Endothelial cell of umbilical vein (primary cell): Measurements from ENCODE around the gene MYO16. TPM values are rescaled to one million over a fixed set of nuclear protein-coding genes. Genes with fewer than 3 reads are reported as not detected.

Experiments used
- BruUV-seq: library from RNA; stranded (reverse); fragments of 400-500 nt; replicated peaks from 2 replicates; lab custom pipeline; 2021; lab: Mats Ljungman, UMichigan
- CTCF ChIA-PET: fragments of 300-600, 350-600 bp; sonication (Branson Sonifier 250); formaldehyde crosslinking; loops from one replicate; lab custom pipeline; 2021; ENCODE audit warnings: antibody characterized with exemption, inconsistent platforms; lab: Charles Lee
- POLR2A ChIA-PET: fragments of 300-600, 350-600 bp; sonication (Branson Sonifier 250); formaldehyde crosslinking; loops from one replicate; lab custom pipeline; 2021; ENCODE audit warnings: antibody characterized with exemption, inconsistent platforms; lab: Charles Lee
- DNase-seq: peaks from one replicate; pipeline ENCODE4 v3.0.0-alpha.2; 2011; ENCODE audit warnings: low read depth, low spot score
- FAIRE-seq: peaks from 2 replicates; lab custom pipeline; 2011; peaks lifted over from hg19 to GRCh38; lab: Jason Lieb, UNC
- H2AFZ ChIP-seq: 2 replicates; pipeline ENCODE4 v1.6.0; 2012; ENCODE audit warnings: low read depth, low read length, control low read depth, inconsistent platforms
- H3K27ac ChIP-seq: 2 replicates; pipeline ENCODE4 v1.5.1; 2011; ENCODE audit warnings: low read depth, mild to moderate bottlenecking, control low read depth, low read length, moderate library complexity; ENCODE audit not compliant: insufficient read depth
- H3K27me3 ChIP-seq, 2 experiments: 2 replicates each; pipeline versions ENCODE4 v1.6.0 to v1.6.1; 2011; ENCODE audit warnings: low read length in 2 of 2, mixed read lengths in 1 of 2; ENCODE audit not compliant: control insufficient read depth in 2 of 2, insufficient read depth in 2 of 2
- H3K36me3 ChIP-seq, 2 experiments: 2 replicates in 1 of 2; 3 replicates in 1 of 2; pipeline ENCODE4 v1.5.1; 2011; ENCODE audit warnings: low read length in 2 of 2, mild to moderate bottlenecking in 1 of 2, moderate library complexity in 1 of 2; ENCODE audit not compliant: control insufficient read depth in 2 of 2, insufficient read depth in 2 of 2; ENCODE audit errors: extremely low read depth in 1 of 2
- H3K4me1 ChIP-seq: 3 replicates; pipeline ENCODE4 v1.5.1; 2011; ENCODE audit warnings: mild to moderate bottlenecking, low read length; ENCODE audit not compliant: control insufficient read depth, insufficient read depth; ENCODE audit errors: extremely low read depth
- H3K4me2 ChIP-seq: 2 replicates; pipeline ENCODE4 v1.6.1; 2011; ENCODE audit warnings: low read length, control low read depth, mixed read lengths; ENCODE audit not compliant: insufficient read depth
- H3K4me3 ChIP-seq, 3 experiments: fragments of 200-600 bp in 1 of 3; sonication (generic), shearing (Covaris generic) in 1 of 3; replicated peaks in 1 of 3; 2 replicates each; pipeline ENCODE4 v1.5.1; 2011 to 2016; ENCODE audit warnings: control low read depth in 3 of 3, low read length in 3 of 3, mild to moderate bottlenecking in 2 of 3, inconsistent platforms in 1 of 3, low read depth in 1 of 3, moderate library complexity in 1 of 3; ENCODE audit not compliant: insufficient read depth in 1 of 3
- H3K79me2 ChIP-seq: 2 replicates; pipeline ENCODE4 v1.6.0; 2012; ENCODE audit warnings: low read length, inconsistent platforms; ENCODE audit not compliant: control insufficient read depth, insufficient read depth
- H3K9ac ChIP-seq: replicated peaks from 2 replicates; pipeline ENCODE3; 2011; ENCODE audit warnings: low read length, control low read depth; ENCODE audit not compliant: insufficient read depth; ENCODE audit errors: extremely low read depth
- H3K9me1 ChIP-seq: replicated peaks from 3 replicates; pipeline ENCODE4 v1.6.0; 2011; ENCODE audit warnings: mild to moderate bottlenecking, low read length; ENCODE audit not compliant: control insufficient read depth, insufficient read depth; ENCODE audit errors: extremely low read depth
- H3K9me3 ChIP-seq: replicated peaks from 2 replicates; pipeline ENCODE4 v1.5.1; 2012; ENCODE audit warnings: low read length, inconsistent platforms; ENCODE audit not compliant: control insufficient read depth, insufficient read depth
- H4K20me1 ChIP-seq: replicated peaks from 2 replicates; pipeline ENCODE3; 2011; ENCODE audit warnings: mild to moderate bottlenecking, low read length; ENCODE audit not compliant: control insufficient read depth, insufficient read depth; ENCODE audit errors: extremely low read depth
- EZH2 ChIP-seq: IDR thresholded peaks from 2 replicates; pipeline ENCODE4 v1.6.1; 2012; ENCODE audit warnings: borderline replicate concordance, low read depth, mild to moderate bottlenecking, moderate library complexity, low read length, inconsistent platforms; ENCODE audit not compliant: severe bottlenecking
- FOS ChIP-seq: IDR thresholded peaks from 2 replicates; pipeline ENCODE4 v1.6.1; 2011; ENCODE audit warnings: mild to moderate bottlenecking, low read length, moderate library complexity, borderline replicate concordance; ENCODE audit not compliant: insufficient read depth
- GATA2 ChIP-seq: IDR thresholded peaks from 2 replicates; pipeline ENCODE4 v1.7.0; 2011; ENCODE audit warnings: low read depth, mild to moderate bottlenecking, moderate library complexity, mixed read lengths, low read length; ENCODE audit not compliant: insufficient read length, insufficient read depth
- JUN ChIP-seq: IDR thresholded peaks from 2 replicates; pipeline ENCODE4 v1.6.1; 2011; ENCODE audit warnings: borderline replicate concordance, low read depth; ENCODE audit not compliant: insufficient read length, insufficient read depth
- MYC ChIP-seq: IDR thresholded peaks from one replicate; pipeline ENCODE4 v1.6.1; 2011; ENCODE audit warnings: mild to moderate bottlenecking, low read depth, low read length
- POLR2A ChIP-seq: IDR thresholded peaks from 2 replicates; pipeline ENCODE4 v1.6.1; 2012; ENCODE audit warnings: low read depth, mild to moderate bottlenecking, control low read depth, low read length
- POLR2AphosphoS5 ChIP-seq: IDR thresholded peaks from 2 replicates; pipeline ENCODE4 v1.6.1; 2012; ENCODE audit warnings: low read depth, mild to moderate bottlenecking, control low read depth, low read length, moderate library complexity; ENCODE audit not compliant: insufficient read depth
- dilution Hi-C: fragments of 300-500 bp; cut with MboI; formaldehyde crosslinking; loops from one replicate; pipeline ENCODE4 v1.15.0; 2019; ENCODE audit warnings: low sequenced_read_pairs; ENCODE audit not compliant: extremely low pct_ligation_motif_present
- intact Hi-C: fragments of 100-400 bp; cut with micrococcal nuclease; formaldehyde crosslinking; loops from one replicate; pipeline ENCODE4 v1.10.0; 2022
- polyA plus RNA-seq, 4 experiments: library from polyadenylated mRNA; depleted of rRNA in 3 of 4; stranded (reverse) in 3 of 4; unstranded in 1 of 4; fragments of >200 nt; gene quantifications; 2 replicates each; pipeline versions ENCODE4 v1.2.1 to v1.2.3, GENCODE V29; 2011 to 2012; ENCODE audit warnings: missing spikeins in 1 of 4
- total RNA-seq: library from RNA; stranded (reverse); gene quantifications from 2 replicates; pipeline ENCODE4 v1.2.3, GENCODE V29; 2021
- TF ChIP-seq, protein P1 (sequence below), 2 donors: IDR thresholded peaks; 1 replicate in 1 of 2; 2 replicates in 1 of 2; pipeline ENCODE4 v1.5.1; 2011; ENCODE audit warnings: low read length in 2 of 2, mild to moderate bottlenecking in 2 of 2, moderate library complexity in 2 of 2, control low read depth in 1 of 2, inconsistent platforms in 1 of 2, low read depth in 1 of 2; ENCODE audit not compliant: insufficient read depth in 1 of 2; ENCODE audit errors: extremely low read depth in 1 of 2
- TF ChIP-seq, protein P2 (sequence below): IDR thresholded peaks from 2 replicates; pipeline ENCODE4 v1.6.1; 2011; ENCODE audit not compliant: insufficient read depth, insufficient read length

The MYO16 gene
- total and polyA plus RNA-seq, 2 donors (not counting 3 experiments of a cell fraction or from before 2014, with no cell fraction given) = 0.03 to 0.04 TPM

DNA sequence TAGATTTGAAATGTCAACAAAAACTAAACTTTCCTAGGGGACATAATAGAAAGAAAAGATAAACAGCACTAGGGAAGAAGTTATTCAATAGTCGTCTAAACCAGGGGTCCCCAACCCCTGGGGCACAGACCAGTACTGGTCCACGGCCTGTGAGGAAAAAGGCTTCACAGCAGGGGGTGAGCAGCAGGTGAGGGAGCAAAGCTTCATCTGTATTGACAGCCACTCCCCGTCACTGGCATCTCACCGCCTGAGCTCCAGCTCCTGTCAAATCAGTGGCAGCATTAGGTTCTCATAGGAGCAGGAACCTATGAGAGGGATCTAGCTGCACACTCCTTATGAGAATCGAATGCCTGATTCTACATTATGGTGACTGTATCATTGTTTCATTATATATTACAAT, 382.7 kb downstream of the MYO16 start:
- TF ChIP-seq, protein P1, sequence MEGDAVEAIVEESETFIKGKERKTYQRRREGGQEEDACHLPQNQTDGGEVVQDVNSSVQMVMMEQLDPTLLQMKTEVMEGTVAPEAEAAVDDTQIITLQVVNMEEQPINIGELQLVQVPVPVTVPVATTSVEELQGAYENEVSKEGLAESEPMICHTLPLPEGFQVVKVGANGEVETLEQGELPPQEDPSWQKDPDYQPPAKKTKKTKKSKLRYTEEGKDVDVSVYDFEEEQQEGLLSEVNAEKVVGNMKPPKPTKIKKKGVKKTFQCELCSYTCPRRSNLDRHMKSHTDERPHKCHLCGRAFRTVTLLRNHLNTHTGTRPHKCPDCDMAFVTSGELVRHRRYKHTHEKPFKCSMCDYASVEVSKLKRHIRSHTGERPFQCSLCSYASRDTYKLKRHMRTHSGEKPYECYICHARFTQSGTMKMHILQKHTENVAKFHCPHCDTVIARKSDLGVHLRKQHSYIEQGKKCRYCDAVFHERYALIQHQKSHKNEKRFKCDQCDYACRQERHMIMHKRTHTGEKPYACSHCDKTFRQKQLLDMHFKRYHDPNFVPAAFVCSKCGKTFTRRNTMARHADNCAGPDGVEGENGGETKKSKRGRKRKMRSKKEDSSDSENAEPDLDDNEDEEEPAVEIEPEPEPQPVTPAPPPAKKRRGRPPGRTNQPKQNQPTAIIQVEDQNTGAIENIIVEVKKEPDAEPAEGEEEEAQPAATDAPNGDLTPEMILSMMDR (IDR thresholded peaks at IDR 0.05; ENCODE audit: extremely low read depth in 1 of 2, insufficient read depth in 1 of 2, low read depth in 1 of 2, low read length in 2 of 2) = no peak
- TF ChIP-seq JUN = no peak
- no peak for TF ChIP-seq FOS
- no peak overlapping the region for H2AFZ ChIP-seq
- H3K4me2 ChIP-seq = no peak overlapping the region
- ChIA-PET CTCF (no interaction called here), POLR2A (no interaction called here)
- no peaks in the 10 kb centered on the region for H3K4me1 ChIP-seq
- H3K9me3 ChIP-seq = no peaks in the 10 kb centered on the region
- DNase-seq = no peak
- no peaks in the 10 kb centered on the region for H3K9me1 ChIP-seq
- no peaks in the 10 kb centered on the region for H3K36me3 ChIP-seq
- intact Hi-C loops (no loop called here), dilution Hi-C loops (no loop called here)
- no peaks in the 10 kb centered on the region for H4K20me1 ChIP-seq
- H3K4me3 ChIP-seq = no peak overlapping the region
- H3K9ac ChIP-seq = no peak overlapping the region
- BruUV-seq = no TSS peak
- H3K79me2 ChIP-seq = no peaks in the 10 kb centered on the region
- H3K27ac ChIP-seq = no peak overlapping the region
- no peak for FAIRE-seq
- no peaks in the 10 kb centered on the region for H3K27me3 ChIP-seq

DNA sequence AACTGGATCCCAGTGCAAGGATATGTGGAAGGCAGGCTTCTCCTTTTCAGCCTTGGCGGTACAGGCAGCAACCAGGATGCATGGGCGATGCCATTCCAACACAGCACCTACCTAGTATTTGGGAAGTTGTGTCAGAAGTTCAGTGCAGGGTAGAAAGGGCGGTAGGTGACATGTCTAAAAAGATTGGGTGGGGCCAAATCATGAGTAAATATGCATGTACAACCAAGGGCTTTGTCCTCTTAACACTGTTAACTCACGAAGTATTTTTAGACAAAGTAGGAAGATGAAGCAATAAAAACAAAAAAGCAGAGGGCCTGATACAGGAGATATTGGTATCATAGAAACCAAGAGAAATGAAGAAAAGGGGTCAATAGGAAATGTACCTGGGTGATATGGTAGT, 392.1 kb downstream of the MYO16 start:
- Histone ChIP-seq H3K4me1 (no peaks in the 10 kb centered on the region), H3K4me2 (no peak overlapping the region), H3K27ac (no peak overlapping the region), H2AFZ (no peak overlapping the region), H3K4me3 (no peak overlapping the region), H3K27me3 (no peaks in the 10 kb centered on the region), H3K36me3 (no peaks in the 10 kb centered on the region), H3K9me3 (no peaks in the 10 kb centered on the region), H3K79me2 (no peaks in the 10 kb centered on the region), H3K9ac (no peak overlapping the region), H4K20me1 (no peaks in the 10 kb centered on the region), H3K9me1 (no peaks in the 10 kb centered on the region)
- DNase-seq (no peak), FAIRE-seq (no peak)
- ChIA-PET POLR2A (no interaction called here), CTCF (interaction anchor here (1.0 kb wide), 1 partner anchor 8 kb away, joined by 4 read pairs; no protein-coding TSS in a partner anchor)
- intact Hi-C loops (no loop called here), dilution Hi-C loops (no loop called here)
- no TSS peak for BruUV-seq
- TF ChIP-seq FOS (no peak), EZH2 (no peak), GATA2 (no peak), POLR2A (no peak), MYC (no peak), POLR2AphosphoS5 (no peak), JUN (no peak)
- TF ChIP-seq, protein P1 (IDR thresholded peaks at IDR 0.05; ENCODE audit: extremely low read depth in 1 of 2, insufficient read depth in 1 of 2, low read depth in 1 of 2, low read length in 2 of 2) = no peak
- TF ChIP-seq, protein P2, sequence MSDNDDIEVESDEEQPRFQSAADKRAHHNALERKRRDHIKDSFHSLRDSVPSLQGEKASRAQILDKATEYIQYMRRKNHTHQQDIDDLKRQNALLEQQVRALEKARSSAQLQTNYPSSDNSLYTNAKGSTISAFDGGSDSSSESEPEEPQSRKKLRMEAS = no peak
